GM12878 (cell line): ENCODE measurements around the gene NDE1. TPM values are rescaled to one million over a fixed set of nuclear protein-coding genes. Genes with fewer than 3 reads are reported as not detected.

Source experiments
- ATAC-seq: fragments of 200-7000 bp; cut with Tn5 transposase; 3 replicates; pipeline ENCODE4 v1.9.1; 2020; ENCODE audit warnings: mild to moderate bottlenecking, moderate library complexity
- BruUV-seq: library from RNA; stranded (reverse); fragments of 400-500 nt; replicated peaks from 2 replicates; lab custom pipeline; 2021; lab: Mats Ljungman, UMichigan
- CTCF ChIA-PET: fragments of 300-600 bp; sonication (Branson Sonifier 250); formaldehyde crosslinking; extraction: SDS; loops from one replicate; lab custom pipeline; 2021; ENCODE audit warnings: inconsistent platforms; lab: Yijun Ruan, JAX
- POLR2A ChIA-PET: fragments of 350-600 bp; formaldehyde crosslinking; extraction: SDS; loops from one replicate; lab custom pipeline; 2021; ENCODE audit warnings: inconsistent platforms; lab: Charles Lee
- RAD21 ChIA-PET: fragments of 300-600 bp; sonication (Branson Sonifier 250); formaldehyde crosslinking; loops from one replicate; lab custom pipeline; 2023; ENCODE audit warnings: antibody characterized with exemption; ENCODE audit not compliant: unreplicated experiment; lab: Charles Lee
- SMC1A ChIA-PET: fragments of 300-600 bp; sonication (Branson Sonifier 250); formaldehyde crosslinking; loops from one replicate; lab custom pipeline; 2023; ENCODE audit not compliant: unreplicated experiment, uncharacterized antibody; lab: Charles Lee
- DNase-seq: peaks from one replicate; pipeline ENCODE4 v3.0.0-alpha.2; 2011; ENCODE audit warnings: low read depth, low spot score
- FAIRE-seq: peaks from 3 replicates; lab custom pipeline; 2011; peaks lifted over from hg19 to GRCh38; lab: Jason Lieb, UNC
- H2AFZ ChIP-seq: 2 replicates; pipeline ENCODE4 v1.6.0; 2011; ENCODE audit warnings: low read depth, low read length, control low read depth; ENCODE audit not compliant: control insufficient read depth
- H3K27ac ChIP-seq: 2 replicates; pipeline ENCODE4 v1.5.1; 2011; ENCODE audit warnings: control low read depth; ENCODE audit not compliant: control insufficient read depth, insufficient read depth
- H3K27me3 ChIP-seq, 2 experiments: replicated peaks in 1 of 2; 2 replicates each; pipeline versions ENCODE4 v1.6.0 to v1.6.1; 2011; ENCODE audit warnings: low read length in 1 of 2; ENCODE audit not compliant: control insufficient read depth in 2 of 2, insufficient read depth in 2 of 2
- H3K36me3 ChIP-seq, 2 experiments: 2 replicates each; pipeline ENCODE4 v1.5.1; 2011; ENCODE audit warnings: low read length in 1 of 2; ENCODE audit not compliant: control insufficient read depth in 2 of 2, insufficient read depth in 2 of 2
- H3K4me1 ChIP-seq: 2 replicates; pipeline ENCODE4 v1.6.1; 2011; ENCODE audit warnings: mild to moderate bottlenecking, low read length, moderate library complexity, mixed read lengths; ENCODE audit not compliant: control insufficient read depth, insufficient read depth
- H3K4me2 ChIP-seq: 2 replicates; pipeline ENCODE4 v1.6.0; 2011; ENCODE audit warnings: control low read depth; ENCODE audit not compliant: control insufficient read depth, insufficient read depth
- H3K4me3 ChIP-seq: fragments of 200-600 bp; sonication (generic); 2 replicates; pipeline ENCODE4 v1.5.1; 2016
- H3K79me2 ChIP-seq: 2 replicates; pipeline ENCODE4 v1.6.0; 2011; ENCODE audit warnings: low read length; ENCODE audit not compliant: control insufficient read depth, insufficient read depth
- H3K9ac ChIP-seq: 2 replicates; pipeline ENCODE4 v1.8.0; 2011; ENCODE audit warnings: low read length, control low read depth, mixed read lengths; ENCODE audit not compliant: control insufficient read depth, insufficient read depth
- H3K9me3 ChIP-seq: replicated peaks from 3 replicates; pipeline ENCODE4 v1.5.1; 2011; ENCODE audit warnings: mild to moderate bottlenecking, low read length; ENCODE audit not compliant: control insufficient read depth, insufficient read depth
- H4K20me1 ChIP-seq: 2 replicates; pipeline ENCODE4 v1.6.0; 2011; ENCODE audit not compliant: control insufficient read depth, insufficient read depth
- ATF7 ChIP-seq: fragments of 450-650 bp; IDR thresholded peaks from 2 replicates; pipeline ENCODE4 v1.6.1; 2016; ENCODE audit warnings: low read depth, mild to moderate bottlenecking
- BCL11A ChIP-seq: IDR thresholded peaks from 2 replicates; pipeline ENCODE4 v1.6.1; 2011; ENCODE audit warnings: low read depth, low read length
- CREM ChIP-seq: IDR thresholded peaks from 2 replicates; pipeline ENCODE4 v1.6.1; 2014; ENCODE audit warnings: antibody characterized with exemption, low read depth
- GABPA ChIP-seq: IDR thresholded peaks from 2 replicates; pipeline ENCODE4 v1.6.1; 2014; ENCODE audit warnings: antibody characterized with exemption, low read depth, mild to moderate bottlenecking, inconsistent platforms
- LARP7 ChIP-seq: fragments of 450-650 bp; IDR thresholded peaks from 2 replicates; pipeline ENCODE4 v1.6.1; 2017; ENCODE audit warnings: mild to moderate bottlenecking
- NFYB ChIP-seq: IDR thresholded peaks from 2 replicates; pipeline ENCODE4 v1.6.1; 2011; ENCODE audit warnings: low read depth, mild to moderate bottlenecking, low read length, improper control_type of control experiment, moderate library complexity; ENCODE audit not compliant: insufficient read depth
- WGBS: methylation state at CpG from one replicate; pipeline ENCODE4 v1.1.6; 2016; ENCODE audit warnings: low lambda C conversion rate; ENCODE audit not compliant: insufficient replicate concordance, insufficient coverage; ENCODE audit errors: missing lambda C conversion rate; 5-methylcytosine and 5-hydroxymethylcytosine counted together
- in situ Hi-C: fragments of 300-500 bp; cut with MboI; formaldehyde crosslinking; loops from 9 replicates; pipeline ENCODE4 v1.14.3; 2018; ENCODE audit warnings: mixed read lengths
- intact Hi-C: fragments of 100-400 bp; cut with micrococcal nuclease; formaldehyde crosslinking; loops from one replicate; pipeline ENCODE4 v1.14.2; 2022; ENCODE audit not compliant: unreplicated experiment
- polyA plus RNA-seq, 11 experiments: library from polyadenylated mRNA; depleted of rRNA in 4 of 11; unstranded in 6 of 11; stranded (reverse) in 5 of 11; fragments of >200 nt; fragmentation: Nextera tagmentation in 4 of 11; fragmentation: Illumina TruSeq in 1 of 11; extraction: Ambion mirVana in 4 of 11; extraction: Trizol in 1 of 11; gene quantifications; 1 replicate in 1 of 11; 2 replicates in 10 of 11; pipeline versions ENCODE4 v1.2.1 to v1.2.3, GENCODE V29; 2011 to 2016; ENCODE audit warnings: inconsistent platforms in 2 of 11, missing spikeins in 2 of 11, low read depth in 1 of 11
- total RNA-seq, 4 experiments: library from RNA; depleted of rRNA in 3 of 4; stranded (reverse); fragments of >200 nt in 3 of 4; fragmentation: Illumina TruSeq in 1 of 4; extraction: Trizol in 1 of 4; gene quantifications; 2 replicates each; pipeline versions ENCODE4 v1.2.1 to v1.2.3, GENCODE V29; 2013 to 2021
- TF ChIP-seq, protein P1 (sequence below): fragments of 450-650 bp; IDR thresholded peaks from 2 replicates; pipeline ENCODE4 v1.6.1; 2017; ENCODE audit warnings: mild to moderate bottlenecking, moderate library complexity

NDE1 gene
- total and polyA plus RNA-seq, 10 of the 15 experiments (the other 5 are each of a cell fraction or from before 2014, with no cell fraction given) = 5.7 to 148 (median 87.8) TPM

- FAIRE-seq (no peak), ATAC-seq (no peak), DNase-seq (no peak)
- Histone ChIP-seq H3K9me3 (no peaks in the 10 kb centered on the region), H3K79me2 (no peaks in the 10 kb centered on the region), H3K4me3 (no peak overlapping the region), H2AFZ (no peak overlapping the region), H3K27ac (no peak overlapping the region), H4K20me1 (no peaks in the 10 kb centered on the region), H3K4me1 (no peaks in the 10 kb centered on the region), H3K4me2 (no peak overlapping the region), H3K9ac (no peak overlapping the region), H3K27me3 (no peaks in the 10 kb centered on the region), H3K36me3 (peaks cover 8 to 33% of the 10 kb centered on the region in 2 experiments; a peak in 3 of 4 replicates)
- 82% methylated on average over 4 of the region's 4 CpGs for WGBS
- RAD21 ChIA-PET = no interaction called here
- intact Hi-C loops = no loop called here
- in situ Hi-C loops = no loop called here
- BruUV-seq = no TSS peak
- SMC1A ChIA-PET = no interaction called here
- POLR2A ChIA-PET = no interaction called here
- TF ChIP-seq ATF7 (no peak), BCL11A (no peak), NFYB (no peak), LARP7 (no peak), GABPA (no peak), CREM (no peak)
- TF ChIP-seq, protein P1, sequence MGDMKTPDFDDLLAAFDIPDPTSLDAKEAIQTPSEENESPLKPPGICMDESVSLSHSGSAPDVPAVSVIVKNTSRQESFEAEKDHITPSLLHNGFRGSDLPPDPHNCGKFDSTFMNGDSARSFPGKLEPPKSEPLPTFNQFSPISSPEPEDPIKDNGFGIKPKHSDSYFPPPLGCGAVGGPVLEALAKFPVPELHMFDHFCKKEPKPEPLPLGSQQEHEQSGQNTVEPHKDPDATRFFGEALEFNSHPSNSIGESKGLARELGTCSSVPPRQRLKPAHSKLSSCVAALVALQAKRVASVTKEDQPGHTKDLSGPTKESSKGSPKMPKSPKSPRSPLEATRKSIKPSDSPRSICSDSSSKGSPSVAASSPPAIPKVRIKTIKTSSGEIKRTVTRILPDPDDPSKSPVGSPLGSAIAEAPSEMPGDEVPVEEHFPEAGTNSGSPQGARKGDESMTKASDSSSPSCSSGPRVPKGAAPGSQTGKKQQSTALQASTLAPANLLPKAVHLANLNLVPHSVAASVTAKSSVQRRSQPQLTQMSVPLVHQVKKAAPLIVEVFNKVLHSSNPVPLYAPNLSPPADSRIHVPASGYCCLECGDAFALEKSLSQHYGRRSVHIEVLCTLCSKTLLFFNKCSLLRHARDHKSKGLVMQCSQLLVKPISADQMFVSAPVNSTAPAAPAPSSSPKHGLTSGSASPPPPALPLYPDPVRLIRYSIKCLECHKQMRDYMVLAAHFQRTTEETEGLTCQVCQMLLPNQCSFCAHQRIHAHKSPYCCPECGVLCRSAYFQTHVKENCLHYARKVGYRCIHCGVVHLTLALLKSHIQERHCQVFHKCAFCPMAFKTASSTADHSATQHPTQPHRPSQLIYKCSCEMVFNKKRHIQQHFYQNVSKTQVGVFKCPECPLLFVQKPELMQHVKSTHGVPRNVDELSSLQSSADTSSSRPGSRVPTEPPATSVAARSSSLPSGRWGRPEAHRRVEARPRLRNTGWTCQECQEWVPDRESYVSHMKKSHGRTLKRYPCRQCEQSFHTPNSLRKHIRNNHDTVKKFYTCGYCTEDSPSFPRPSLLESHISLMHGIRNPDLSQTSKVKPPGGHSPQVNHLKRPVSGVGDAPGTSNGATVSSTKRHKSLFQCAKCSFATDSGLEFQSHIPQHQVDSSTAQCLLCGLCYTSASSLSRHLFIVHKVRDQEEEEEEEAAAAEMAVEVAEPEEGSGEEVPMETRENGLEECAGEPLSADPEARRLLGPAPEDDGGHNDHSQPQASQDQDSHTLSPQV = no peak
- CTCF ChIA-PET = no interaction called here
Measured at GRCh38 chr16:15618392-15618791, 31.7 kb upstream of the NDE1 start.
